Adrenal gland (tissue), 12 donors: Measurements from ENCODE around the gene FAM131C. TPM values are rescaled to one million over a fixed set of nuclear protein-coding genes. Genes with fewer than 3 reads are reported as not detected.

ENCODE experiments used
- DNase-seq, 7 donors: peaks; one replicate each; pipeline ENCODE4 v3.0.0-alpha.2; 2019 to 2020
- H3K27ac ChIP-seq, 5 donors: fragments of 200-600 bp; sonication (generic) in 4 of 5; 1 replicate in 3 of 5; 2 replicates in 2 of 5; pipeline versions ENCODE4 v1.5.1 to v1.8.0; 2016 to 2020; ENCODE audit warnings: mild to moderate bottlenecking in 1 of 5
- H3K27me3 ChIP-seq: fragments of 200-600 bp; 2 replicates; pipeline ENCODE4 v1.8.0; 2021
- H3K36me3 ChIP-seq, 2 donors: fragments of 200-600 bp; replicated peaks in 1 of 2; 1 replicate in 1 of 2; 2 replicates in 1 of 2; pipeline versions ENCODE4 v1.5.1 to v1.8.0; 2018 to 2022
- H3K4me1 ChIP-seq, 2 donors: fragments of 200-600 bp; replicated peaks in 1 of 2; 1 replicate in 1 of 2; 2 replicates in 1 of 2; pipeline versions ENCODE4 v1.5.1 to v1.8.0; 2018 to 2021
- H3K4me3 ChIP-seq, 4 donors: fragments of 200-600 bp; sonication (generic) in 3 of 4; one replicate each; pipeline ENCODE4 v1.5.1; 2016 to 2018
- H3K9me3 ChIP-seq, 3 donors: fragments of 200-600 bp; sonication (generic) in 1 of 3; replicated peaks in 1 of 3; 1 replicate in 2 of 3; 2 replicates in 1 of 3; pipeline versions ENCODE4 v1.5.1 to v1.8.0; 2016 to 2021
- CTCF ChIP-seq, 6 experiments: fragments of 450-650 bp in 4 of 6; fragments of 200-600 bp in 2 of 6; sonication (generic) in 1 of 6; IDR thresholded peaks; 1 replicate in 5 of 6; 2 replicates in 1 of 6; pipeline versions ENCODE4 v1.5.1 to v1.8.0; 2016 to 2021; ENCODE audit warnings: antibody characterized with exemption in 6 of 6, mild to moderate bottlenecking in 2 of 6, moderate library complexity in 1 of 6
- POLR2A ChIP-seq, 2 donors: fragments of 450-650 bp; IDR thresholded peaks; one replicate each; pipeline ENCODE4 v1.6.1; 2017; ENCODE audit warnings: antibody characterized with exemption in 2 of 2, mild to moderate bottlenecking in 2 of 2, moderate library complexity in 1 of 2
- WGBS, 4 donors: extraction: QIAGEN DNeasy Blood & Tissue Kit in 2 of 4; methylation state at CpG; one replicate each; pipeline versions ENCODE4 v1.1.5 to v1.1.7; 2013 to 2017; 5-methylcytosine and 5-hydroxymethylcytosine counted together
- intact Hi-C, 2 donors: fragments of 100-400 bp; cut with DNase I; formaldehyde crosslinking; loops; one replicate each; pipeline versions ENCODE4 v1.14.1 to v1.15.0; 2022 to 2023
- polyA plus RNA-seq, 3 donors: library from polyadenylated mRNA; stranded (reverse); fragments of 200-250 nt in 2 of 3; fragments of 350-450 nt in 1 of 3; fragmentation: Illumina TruSeq in 1 of 3; extraction: RNeasy Lipid Tissue Mini Kit (QIAGEN cat#74804) in 1 of 3; gene quantifications; one replicate each; pipeline ENCODE4 v1.2.3, GENCODE V29; 2013 to 2014
- total RNA-seq, 9 donors: library from RNA; depleted of rRNA in 4 of 9; stranded (reverse); fragments of >200 nt in 4 of 9; fragments of 120-200 nt in 1 of 9; fragmentation: NEBNext Ultra II Directional in 1 of 9; extraction: Animal tissue kit (Norgen Biotek cat#: 25700) in 1 of 9; gene quantifications; one replicate each; pipeline versions ENCODE4 v1.1.0 to v1.2.4, GENCODE V29; 2013 to 2023
- donor health status: healthy with polysubstance abuse.
- donor health status: Bipolar disorder and iron deficiency.
- donor health status: DM: yes; HTN: yes; CAD: no.
- donor health status: DM: no; HTN: no; CAD: no.
- donor health status: DM: no; HTN: no; CAD: no.
- donor health status: DM: yes; HTN: yes; CAD: no.

FAM131C gene
- total and polyA plus RNA-seq, 12 donors: 3.0 to 12.0 (median 4.9) TPM

DNA sequence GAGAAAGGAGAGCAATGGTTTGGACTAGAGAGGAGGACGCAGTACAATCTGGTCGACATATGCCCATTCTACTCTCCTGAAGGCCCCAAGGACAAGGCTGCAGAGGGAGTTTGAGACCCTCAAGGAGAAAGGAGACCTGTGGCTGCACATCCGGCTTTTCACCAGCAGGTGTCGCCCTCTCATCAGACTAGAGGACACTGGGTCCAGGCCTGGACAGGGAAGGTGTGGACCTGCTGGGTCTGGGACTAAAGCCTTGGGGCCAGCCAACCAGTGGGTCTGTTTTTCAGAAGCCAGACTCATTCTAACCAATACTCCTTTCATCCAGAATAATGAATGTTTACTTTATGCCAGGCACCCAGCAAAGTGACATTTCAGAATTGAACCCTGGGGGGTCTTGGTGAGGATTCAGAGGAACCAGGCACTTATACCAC is 64.4 kb downstream of the FAM131C start:
- H3K9me3 ChIP-seq: no peaks in the 10 kb centered on the region
- no peak for TF ChIP-seq POLR2A (IDR thresholded peaks at IDR 0.05)
- TF ChIP-seq CTCF (IDR thresholded peaks at IDR 0.05): peak; percentile 97 to 98 (median 97)
- 0 to 3% (median 1%) methylated on average over 3 to 4 of the region's 4 CpGs for WGBS, 4 donors
- H3K36me3 ChIP-seq: no peaks in the 10 kb centered on the region
- H3K27me3 ChIP-seq: no peaks in the 10 kb centered on the region
- intact Hi-C loops: loop anchor here (5.0 to 10.0 kb wide), 2 partner anchors 38 to 46 kb away; no protein-coding TSS in a partner anchor
- no peak overlapping the region for H3K27ac ChIP-seq
- DNase-seq: peak; percentile 80 to 94 (median 86)
- H3K4me3 ChIP-seq: no peak overlapping the region
- H3K4me1 ChIP-seq: peaks cover 19 to 20% of the 10 kb centered on the region in 2 donors

Other genes starting within 250 kb of the FAM131C start
- 10 to 100 TPM; 17.4 to 51.2 (median 34.2) TPM for gene SPEN, start 225.9 kb downstream of the FAM131C start, total RNA-seq
- 10 to 100 TPM; 16.4 to 31.2 (median 18.8) TPM for gene SPEN, start 225.9 kb downstream of the FAM131C start, polyA plus RNA-seq
- gene ZBTB17, start 97.5 kb downstream of the FAM131C start, total RNA-seq: 10 to 100 TPM; 21.6 to 50.2 (median 33.3) TPM
- 100 to 1,000 TPM in 2 of 3 donors, 1 to 10 TPM in 1; 8.0 to 172 (median 114) TPM for gene ZBTB17, start 97.5 kb downstream of the FAM131C start, polyA plus RNA-seq
- gene SRARP, start 69.4 kb downstream of the FAM131C start, total RNA-seq: not detected
- gene SRARP, start 69.4 kb downstream of the FAM131C start, polyA plus RNA-seq: not detected
- 100 to 1,000 TPM in 4 of 9 donors, 10 to 100 TPM in 5; 13.4 to 633 (median 80.1) TPM for gene HSPB7, start 55.6 kb downstream of the FAM131C start, total RNA-seq
- gene HSPB7, start 55.6 kb downstream of the FAM131C start, polyA plus RNA-seq: 100 to 1,000 TPM in 1 of 3 donors, 10 to 100 TPM in 2; 52.7 to 488 (median 90.1) TPM
- gene CLCNKA, start 51.6 kb downstream of the FAM131C start, total RNA-seq: 1 to 10 TPM in 6 of 9 donors, under 1 TPM in 3; 0.18 to 4.9 (median 2.1) TPM
- 10 to 100 TPM in 1 of 3 donors, 1 to 10 TPM in 2; 1.5 to 52.5 (median 8.2) TPM for gene CLCNKA, start 51.6 kb downstream of the FAM131C start, polyA plus RNA-seq
- 1 to 10 TPM in 7 of 9 donors, under 1 TPM in 2; 0.67 to 9.9 (median 2.8) TPM for gene CLCNKB, start 29.9 kb downstream of the FAM131C start, total RNA-seq
- 1 to 10 TPM in 2 of 3 donors, under 1 TPM in 1; 0.88 to 4.4 (median 2.4) TPM for gene CLCNKB, start 29.9 kb downstream of the FAM131C start, polyA plus RNA-seq
- gene EPHA2, start 82.4 kb upstream of the FAM131C start, total RNA-seq: 10 to 100 TPM in 8 of 9 donors, under 1 TPM in 1; 0.83 to 49.5 (median 17.0) TPM
- gene EPHA2, start 82.4 kb upstream of the FAM131C start, polyA plus RNA-seq: 10 to 100 TPM in 2 of 3 donors, 1 to 10 TPM in 1; 2.7 to 15.3 (median 11.5) TPM
- gene ARHGEF19, start 139.0 kb upstream of the FAM131C start, total RNA-seq: 10 to 100 TPM in 8 of 9 donors, 1 to 10 TPM in 1; 4.8 to 46.2 (median 23.1) TPM
- 10 to 100 TPM; 19.1 to 28.2 (median 19.1) TPM for gene ARHGEF19, start 139.0 kb upstream of the FAM131C start, polyA plus RNA-seq
- gene CPLANE2, start 163.5 kb upstream of the FAM131C start, total RNA-seq: 10 to 100 TPM in 8 of 9 donors, 1 to 10 TPM in 1; 6.3 to 21.3 (median 12.4) TPM
- gene CPLANE2, start 163.5 kb upstream of the FAM131C start, polyA plus RNA-seq: 1 to 10 TPM; 2.8 to 6.3 (median 3.0) TPM